KOPT-K1 (cell line): ENCODE results near the gene ANKK1.

Source experiments
- H3K27ac ChIP-seq: fragments of 200-600 bp; sonication (generic); 2 replicates; pipeline ENCODE4 v1.5.1; 2016; ENCODE audit warnings: antibody characterized with exemption, mild to moderate bottlenecking, low read depth, low read length; ENCODE audit not compliant: poor library complexity, severe bottlenecking
- H3K36me3 ChIP-seq: fragments of 200-600 bp; sonication (generic); 2 replicates; pipeline ENCODE4 v1.5.1; 2017; ENCODE audit warnings: antibody characterized with exemption, mild to moderate bottlenecking, low read length, moderate library complexity; ENCODE audit not compliant: insufficient read depth
- H3K9me3 ChIP-seq: fragments of 200-600 bp; sonication (generic); 2 replicates; pipeline ENCODE4 v1.5.1; 2017; ENCODE audit warnings: antibody characterized with exemption, low read length, mild to moderate bottlenecking; ENCODE audit not compliant: insufficient read depth, poor library complexity, severe bottlenecking

The ANKK1 gene

GRCh38 chr11:113369411-113369810 is 18.2 kb upstream of the ANKK1 start:
- H3K27ac ChIP-seq, result no peak overlapping the region
- no peaks in the 10 kb centered on the region for H3K36me3 ChIP-seq
- no peaks in the 10 kb centered on the region for H3K9me3 ChIP-seq

GRCh38 chr11:113370634-113371033 is 16.9 kb upstream of the ANKK1 start:
- Histone ChIP-seq H3K9me3 (no peaks in the 10 kb centered on the region), H3K27ac (no peak overlapping the region), H3K36me3 (no peaks in the 10 kb centered on the region)

GRCh38 chr11:113372309-113372708 is 15.3 kb upstream of the ANKK1 start:
- H3K36me3 ChIP-seq, result no peaks in the 10 kb centered on the region
- H3K9me3 ChIP-seq, result no peaks in the 10 kb centered on the region
- H3K27ac ChIP-seq, result no peak overlapping the region

- H3K36me3 ChIP-seq, result no peaks in the 10 kb centered on the region
- no peak overlapping the region for H3K27ac ChIP-seq
- H3K9me3 ChIP-seq, result no peaks in the 10 kb centered on the region
Observed at GRCh38 chr11:113373306-113373705, 14.3 kb upstream of the ANKK1 start.

GRCh38 chr11:113373981-113374560 is 13.5 kb upstream of the ANKK1 start:
- no peaks in the 10 kb centered on the region for H3K9me3 ChIP-seq
- no peaks in the 10 kb centered on the region for H3K36me3 ChIP-seq
- no peak overlapping the region for H3K27ac ChIP-seq

GRCh38 chr11:113375402-113375801 is 12.2 kb upstream of the ANKK1 start:
- no peaks in the 10 kb centered on the region for H3K36me3 ChIP-seq
- H3K27ac ChIP-seq, result no peak overlapping the region
- no peaks in the 10 kb centered on the region for H3K9me3 ChIP-seq

- H3K36me3 ChIP-seq, result no peaks in the 10 kb centered on the region
- no peaks in the 10 kb centered on the region for H3K9me3 ChIP-seq
- no peak overlapping the region for H3K27ac ChIP-seq
Observed at GRCh38 chr11:113376156-113376555, 11.4 kb upstream of the ANKK1 start.

- Histone ChIP-seq H3K36me3 (no peaks in the 10 kb centered on the region), H3K9me3 (no peaks in the 10 kb centered on the region), H3K27ac (no peak overlapping the region)
Observed at GRCh38 chr11:113377681-113378412, 9.7 kb upstream of the ANKK1 start.

GRCh38 chr11:113378692-113379091 is 8.9 kb upstream of the ANKK1 start:
- Histone ChIP-seq H3K9me3 (no peaks in the 10 kb centered on the region), H3K27ac (no peak overlapping the region), H3K36me3 (no peaks in the 10 kb centered on the region)

GRCh38 chr11:113382121-113382520 is 5.5 kb upstream of the ANKK1 start:
- Histone ChIP-seq H3K36me3 (no peaks in the 10 kb centered on the region), H3K27ac (no peak overlapping the region), H3K9me3 (no peaks in the 10 kb centered on the region)

GRCh38 chr11:113384551-113384950 is 3.0 kb upstream of the ANKK1 start:
- Histone ChIP-seq H3K9me3 (no peaks in the 10 kb centered on the region), H3K27ac (no peak overlapping the region), H3K36me3 (no peaks in the 10 kb centered on the region)

- no peaks in the 10 kb centered on the region for H3K36me3 ChIP-seq
- H3K27ac ChIP-seq, result no peak overlapping the region
- H3K9me3 ChIP-seq, result no peaks in the 10 kb centered on the region
Observed at GRCh38 chr11:113385749-113386148, 1.8 kb upstream of the ANKK1 start.

- Histone ChIP-seq H3K36me3 (no peaks in the 10 kb centered on the region), H3K9me3 (no peaks in the 10 kb centered on the region), H3K27ac (no peak overlapping the region)
Observed at GRCh38 chr11:113386866-113387265, 713 bp upstream of the ANKK1 start.

- H3K9me3 ChIP-seq, result no peaks in the 10 kb centered on the region
- H3K27ac ChIP-seq, result no peak overlapping the region
- no peaks in the 10 kb centered on the region for H3K36me3 ChIP-seq
Observed at GRCh38 chr11:113389272-113389671, 1.7 kb downstream of the ANKK1 start.

- no peaks in the 10 kb centered on the region for H3K9me3 ChIP-seq
- no peak overlapping the region for H3K27ac ChIP-seq
- H3K36me3 ChIP-seq, result no peaks in the 10 kb centered on the region
Observed at GRCh38 chr11:113392236-113392921, 4.8 kb downstream of the ANKK1 start.
